GM12878 (cell line): ENCODE results near the gene HCFC1. TPM values are rescaled to one million over a fixed set of nuclear protein-coding genes. Genes with fewer than 3 reads are reported as not detected.

ENCODE experiments used
- ATAC-seq: fragments of 200-7000 bp; cut with Tn5 transposase; 3 replicates; pipeline ENCODE4 v1.9.1; 2020; ENCODE audit warnings: mild to moderate bottlenecking, moderate library complexity
- BruUV-seq: library from RNA; stranded (reverse); fragments of 400-500 nt; replicated peaks from 2 replicates; lab custom pipeline; 2021; lab: Mats Ljungman, UMichigan
- CTCF ChIA-PET: fragments of 300-600 bp; sonication (Branson Sonifier 250); formaldehyde crosslinking; extraction: SDS; loops from one replicate; lab custom pipeline; 2021; ENCODE audit warnings: inconsistent platforms; lab: Yijun Ruan, JAX
- POLR2A ChIA-PET: fragments of 350-600 bp; formaldehyde crosslinking; extraction: SDS; loops from one replicate; lab custom pipeline; 2021; ENCODE audit warnings: inconsistent platforms; lab: Charles Lee
- RAD21 ChIA-PET: fragments of 300-600 bp; sonication (Branson Sonifier 250); formaldehyde crosslinking; loops from one replicate; lab custom pipeline; 2023; ENCODE audit warnings: antibody characterized with exemption; ENCODE audit not compliant: unreplicated experiment; lab: Charles Lee
- SMC1A ChIA-PET: fragments of 300-600 bp; sonication (Branson Sonifier 250); formaldehyde crosslinking; loops from one replicate; lab custom pipeline; 2023; ENCODE audit not compliant: unreplicated experiment, uncharacterized antibody; lab: Charles Lee
- DNase-seq: peaks from one replicate; pipeline ENCODE4 v3.0.0-alpha.2; 2011; ENCODE audit warnings: low read depth, low spot score
- FAIRE-seq: peaks from 3 replicates; lab custom pipeline; 2011; peaks lifted over from hg19 to GRCh38; lab: Jason Lieb, UNC
- H2AFZ ChIP-seq: 2 replicates; pipeline ENCODE4 v1.6.0; 2011; ENCODE audit warnings: low read depth, low read length, control low read depth; ENCODE audit not compliant: control insufficient read depth
- H3K27ac ChIP-seq: 2 replicates; pipeline ENCODE4 v1.5.1; 2011; ENCODE audit warnings: control low read depth; ENCODE audit not compliant: control insufficient read depth, insufficient read depth
- H3K27me3 ChIP-seq, 2 experiments: replicated peaks in 1 of 2; 2 replicates each; pipeline versions ENCODE4 v1.6.0 to v1.6.1; 2011; ENCODE audit warnings: low read length in 1 of 2; ENCODE audit not compliant: control insufficient read depth in 2 of 2, insufficient read depth in 2 of 2
- H3K36me3 ChIP-seq, 2 experiments: 2 replicates each; pipeline ENCODE4 v1.5.1; 2011; ENCODE audit warnings: low read length in 1 of 2; ENCODE audit not compliant: control insufficient read depth in 2 of 2, insufficient read depth in 2 of 2
- H3K4me1 ChIP-seq: 2 replicates; pipeline ENCODE4 v1.6.1; 2011; ENCODE audit warnings: mild to moderate bottlenecking, low read length, moderate library complexity, mixed read lengths; ENCODE audit not compliant: control insufficient read depth, insufficient read depth
- H3K4me2 ChIP-seq: 2 replicates; pipeline ENCODE4 v1.6.0; 2011; ENCODE audit warnings: control low read depth; ENCODE audit not compliant: control insufficient read depth, insufficient read depth
- H3K4me3 ChIP-seq: fragments of 200-600 bp; sonication (generic); 2 replicates; pipeline ENCODE4 v1.5.1; 2016
- H3K79me2 ChIP-seq: 2 replicates; pipeline ENCODE4 v1.6.0; 2011; ENCODE audit warnings: low read length; ENCODE audit not compliant: control insufficient read depth, insufficient read depth
- H3K9ac ChIP-seq: 2 replicates; pipeline ENCODE4 v1.8.0; 2011; ENCODE audit warnings: low read length, control low read depth, mixed read lengths; ENCODE audit not compliant: control insufficient read depth, insufficient read depth
- H3K9me3 ChIP-seq: replicated peaks from 3 replicates; pipeline ENCODE4 v1.5.1; 2011; ENCODE audit warnings: mild to moderate bottlenecking, low read length; ENCODE audit not compliant: control insufficient read depth, insufficient read depth
- H4K20me1 ChIP-seq: 2 replicates; pipeline ENCODE4 v1.6.0; 2011; ENCODE audit not compliant: control insufficient read depth, insufficient read depth
- E2F8 ChIP-seq: fragments of 450-650 bp; IDR thresholded peaks from 2 replicates; pipeline ENCODE4 v1.6.1; 2018; ENCODE audit warnings: mild to moderate bottlenecking, low read depth, moderate library complexity; ENCODE audit not compliant: partially characterized antibody
- EED ChIP-seq: sonication (generic); IDR thresholded peaks from 2 replicates; pipeline ENCODE4 v1.6.1; 2016; ENCODE audit warnings: antibody characterized with exemption, low read depth
- EP300 ChIP-seq, 2 experiments: fragments of 150-350 bp in 1 of 2; IDR thresholded peaks; 2 replicates each; pipeline ENCODE4 v1.6.1; 2011 to 2012; ENCODE audit warnings: low read depth in 2 of 2, low read length in 2 of 2, borderline replicate concordance in 1 of 2, improper control_type of control experiment in 1 of 2, inconsistent platforms in 1 of 2; ENCODE audit not compliant: control insufficient read depth in 1 of 2
- MLLT1 ChIP-seq: fragments of 450-650 bp; IDR thresholded peaks from 2 replicates; pipeline ENCODE4 v1.6.1; 2016; ENCODE audit warnings: mild to moderate bottlenecking
- MYB ChIP-seq: fragments of 150-350 bp; IDR thresholded peaks from 2 replicates; pipeline ENCODE4 v1.6.1; 2014; ENCODE audit warnings: mild to moderate bottlenecking, low read depth, low read length, borderline replicate concordance
- POLR2A ChIP-seq: IDR thresholded peaks from 2 replicates; pipeline ENCODE4 v1.6.1; 2011; ENCODE audit warnings: low read depth, mild to moderate bottlenecking, low read length
- RAD51 ChIP-seq: fragments of 450-650 bp; IDR thresholded peaks from 2 replicates; pipeline ENCODE4 v1.6.1; 2016; ENCODE audit warnings: moderate library complexity, mild to moderate bottlenecking, inconsistent platforms
- RELA ChIP-seq: fragments of 450-650 bp; IDR thresholded peaks from 2 replicates; pipeline ENCODE4 v1.8.0; 2014; ENCODE audit warnings: borderline replicate concordance; ENCODE audit not compliant: partially characterized antibody
- WGBS: methylation state at CpG from one replicate; pipeline ENCODE4 v1.1.6; 2016; ENCODE audit warnings: low lambda C conversion rate; ENCODE audit not compliant: insufficient replicate concordance, insufficient coverage; ENCODE audit errors: missing lambda C conversion rate; 5-methylcytosine and 5-hydroxymethylcytosine counted together
- in situ Hi-C: fragments of 300-500 bp; cut with MboI; formaldehyde crosslinking; loops from 9 replicates; pipeline ENCODE4 v1.14.3; 2018; ENCODE audit warnings: mixed read lengths
- intact Hi-C: fragments of 100-400 bp; cut with micrococcal nuclease; formaldehyde crosslinking; loops from one replicate; pipeline ENCODE4 v1.14.2; 2022; ENCODE audit not compliant: unreplicated experiment
- polyA plus RNA-seq, 11 experiments: library from polyadenylated mRNA; depleted of rRNA in 4 of 11; unstranded in 6 of 11; stranded (reverse) in 5 of 11; fragments of >200 nt; fragmentation: Nextera tagmentation in 4 of 11; fragmentation: Illumina TruSeq in 1 of 11; extraction: Ambion mirVana in 4 of 11; extraction: Trizol in 1 of 11; gene quantifications; 1 replicate in 1 of 11; 2 replicates in 10 of 11; pipeline versions ENCODE4 v1.2.1 to v1.2.3, GENCODE V29; 2011 to 2016; ENCODE audit warnings: inconsistent platforms in 2 of 11, missing spikeins in 2 of 11, low read depth in 1 of 11
- total RNA-seq, 4 experiments: library from RNA; depleted of rRNA in 3 of 4; stranded (reverse); fragments of >200 nt in 3 of 4; fragmentation: Illumina TruSeq in 1 of 4; extraction: Trizol in 1 of 4; gene quantifications; 2 replicates each; pipeline versions ENCODE4 v1.2.1 to v1.2.3, GENCODE V29; 2013 to 2021

Gene HCFC1
- total and polyA plus RNA-seq, 10 of the 15 experiments (the other 5 are each of a cell fraction or from before 2014, with no cell fraction given): 3.9 to 92.7 (median 23.5) TPM

GRCh38 chrX:154006947-154007346 is 35.3 kb upstream of the HCFC1 start:
- 91% methylated on average over 20 of the region's 20 CpGs for WGBS
- H3K9ac ChIP-seq: no peak overlapping the region
- RAD21 ChIA-PET: interaction anchor here (1.1 to 2.3 kb wide), 8 partner anchors 12 to 82 kb away, joined by 3 to 31 read pairs (median 7); no protein-coding TSS in a partner anchor
- H3K4me2 ChIP-seq: no peak overlapping the region
- no peaks in the 10 kb centered on the region for H3K27me3 ChIP-seq
- H3K79me2 ChIP-seq: no peaks in the 10 kb centered on the region
- no peak overlapping the region for H3K4me3 ChIP-seq
- no peaks in the 10 kb centered on the region; a peak in 2 of 4 replicates for H3K36me3 ChIP-seq
- FAIRE-seq: no peak
- no TSS peak for BruUV-seq
- H3K27ac ChIP-seq: no peak overlapping the region; the same call in 1 of the 2 replicates
- POLR2A ChIA-PET: interaction anchor here (0.6 to 2.1 kb wide), 8 partner anchors 11 to 39 kb away, joined by 3 to 10 read pairs (median 6); no protein-coding TSS in a partner anchor
- no peaks in the 10 kb centered on the region for H4K20me1 ChIP-seq
- no peak for DNase-seq
- in situ Hi-C loops: no loop called here
- H3K4me1 ChIP-seq: peaks cover 18% of the 10 kb centered on the region
- no peak for ATAC-seq
- CTCF ChIA-PET: interaction anchor here (1.1 to 1.7 kb wide), 4 partner anchors 14 to 82 kb away, joined by 3 to 8 read pairs (median 6); partner anchors contain the start of gene HCFC1
- intact Hi-C loops: no loop called here
- TF ChIP-seq EED (no peak), MLLT1 (peak; percentile 25)
- no peaks in the 10 kb centered on the region for H3K9me3 ChIP-seq
- no peak overlapping the region for H2AFZ ChIP-seq
- SMC1A ChIA-PET: interaction anchor here (1.0 to 2.5 kb wide), 5 partner anchors 12 to 40 kb away, joined by 3 to 14 read pairs (median 3); no protein-coding TSS in a partner anchor

- Histone ChIP-seq H4K20me1 (no peaks in the 10 kb centered on the region), H3K4me1 (peaks cover 20% of the 10 kb centered on the region), H3K9ac (no peak overlapping the region), H3K27ac (peak overlapping the region; percentile 62), H3K4me3 (no peak overlapping the region), H3K27me3 (no peaks in the 10 kb centered on the region), H2AFZ (no peak overlapping the region), H3K4me2 (peak overlapping the region; percentile 54), H3K79me2 (no peaks in the 10 kb centered on the region), H3K36me3 (no peaks in the 10 kb centered on the region), H3K9me3 (no peaks in the 10 kb centered on the region)
- ChIA-PET SMC1A (interaction anchor here (0.8 to 4.0 kb wide), 5 partner anchors 8 to 31 kb away, joined by 3 to 27 read pairs (median 3); no protein-coding TSS in a partner anchor), POLR2A (interaction anchor here (0.6 to 2.5 kb wide), 9 partner anchors 16 to 497 kb away, joined by 3 to 10 read pairs (median 5); partner anchors contain the start of gene ARHGAP4), CTCF (interaction anchor here (0.8 to 2.8 kb wide), 4 partner anchors 9 to 31 kb away, joined by 3 to 14 read pairs (median 3); partner anchors contain the start of gene TMEM187), RAD21 (interaction anchor here (0.9 to 2.2 kb wide), 6 partner anchors 18 to 36 kb away, joined by 3 to 11 read pairs (median 6); partner anchors contain the start of genes HCFC1 and TMEM187)
- FAIRE-seq (no peak), ATAC-seq (peak; percentile 50), DNase-seq (no peak)
- in situ Hi-C loops (no loop called here), intact Hi-C loops (loop anchor here (1.0 kb wide), 1 partner anchor 20 kb away; no protein-coding TSS in a partner anchor)
- WGBS: 6% methylated on average over 11 of the region's 11 CpGs
- no TSS peak for BruUV-seq
- no peak for TF ChIP-seq RAD51
- no peak for TF ChIP-seq RELA
- 0 out of 2 replicates have a peak, but pooled peaks have one; percentile 11 for TF ChIP-seq POLR2A
- TF ChIP-seq E2F8: no peak
- peak in 1 of 2 experiments; percentile 19; a peak in 1 of 4 replicates for TF ChIP-seq EP300 (IDR thresholded peaks at IDR 0.05; ENCODE audit: borderline replicate concordance in 1 of 2, control insufficient read depth in 1 of 2, low read depth in 2 of 2, low read length in 2 of 2)
- no peak for TF ChIP-seq MYB
Observed at GRCh38 chrX:154004315-154004714, 32.7 kb upstream of the HCFC1 start.
